GM12873 (cell line): Measurements from ENCODE around the gene MRPL51.

ENCODE experiments used
- TF ChIP-seq, protein P1 (sequence below): IDR thresholded peaks from 2 replicates; pipeline ENCODE4 v1.5.1; 2012; ENCODE audit warnings: low read depth, mild to moderate bottlenecking, moderate library complexity, low read length, control low read depth; ENCODE audit not compliant: insufficient read depth; ENCODE audit errors: missing control alignments

Gene MRPL51

DNA sequence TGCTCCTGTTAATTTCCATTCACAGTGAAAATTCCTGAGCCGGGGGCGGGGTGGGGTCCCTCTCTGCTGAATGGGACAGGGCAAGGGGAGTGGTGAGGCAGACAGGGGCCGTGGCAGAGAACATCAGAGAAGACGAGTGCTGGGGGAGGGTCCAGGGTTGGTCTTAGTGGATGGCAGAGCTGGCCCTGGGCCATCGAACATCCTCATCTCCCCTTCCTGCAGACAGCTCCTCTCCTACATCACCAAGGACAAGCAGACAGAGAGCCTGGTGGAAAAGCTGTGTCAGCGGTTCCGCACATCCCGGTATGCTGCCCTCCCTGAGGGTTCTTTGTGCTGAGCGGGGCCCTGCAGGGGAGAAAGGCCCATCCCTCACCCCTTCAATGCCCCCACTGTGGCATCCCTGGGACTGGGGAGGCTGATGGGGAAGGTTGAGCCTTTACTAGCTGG is 36.3 kb upstream of the MRPL51 start:
- TF ChIP-seq, protein P1, sequence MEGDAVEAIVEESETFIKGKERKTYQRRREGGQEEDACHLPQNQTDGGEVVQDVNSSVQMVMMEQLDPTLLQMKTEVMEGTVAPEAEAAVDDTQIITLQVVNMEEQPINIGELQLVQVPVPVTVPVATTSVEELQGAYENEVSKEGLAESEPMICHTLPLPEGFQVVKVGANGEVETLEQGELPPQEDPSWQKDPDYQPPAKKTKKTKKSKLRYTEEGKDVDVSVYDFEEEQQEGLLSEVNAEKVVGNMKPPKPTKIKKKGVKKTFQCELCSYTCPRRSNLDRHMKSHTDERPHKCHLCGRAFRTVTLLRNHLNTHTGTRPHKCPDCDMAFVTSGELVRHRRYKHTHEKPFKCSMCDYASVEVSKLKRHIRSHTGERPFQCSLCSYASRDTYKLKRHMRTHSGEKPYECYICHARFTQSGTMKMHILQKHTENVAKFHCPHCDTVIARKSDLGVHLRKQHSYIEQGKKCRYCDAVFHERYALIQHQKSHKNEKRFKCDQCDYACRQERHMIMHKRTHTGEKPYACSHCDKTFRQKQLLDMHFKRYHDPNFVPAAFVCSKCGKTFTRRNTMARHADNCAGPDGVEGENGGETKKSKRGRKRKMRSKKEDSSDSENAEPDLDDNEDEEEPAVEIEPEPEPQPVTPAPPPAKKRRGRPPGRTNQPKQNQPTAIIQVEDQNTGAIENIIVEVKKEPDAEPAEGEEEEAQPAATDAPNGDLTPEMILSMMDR, result no peak

DNA sequence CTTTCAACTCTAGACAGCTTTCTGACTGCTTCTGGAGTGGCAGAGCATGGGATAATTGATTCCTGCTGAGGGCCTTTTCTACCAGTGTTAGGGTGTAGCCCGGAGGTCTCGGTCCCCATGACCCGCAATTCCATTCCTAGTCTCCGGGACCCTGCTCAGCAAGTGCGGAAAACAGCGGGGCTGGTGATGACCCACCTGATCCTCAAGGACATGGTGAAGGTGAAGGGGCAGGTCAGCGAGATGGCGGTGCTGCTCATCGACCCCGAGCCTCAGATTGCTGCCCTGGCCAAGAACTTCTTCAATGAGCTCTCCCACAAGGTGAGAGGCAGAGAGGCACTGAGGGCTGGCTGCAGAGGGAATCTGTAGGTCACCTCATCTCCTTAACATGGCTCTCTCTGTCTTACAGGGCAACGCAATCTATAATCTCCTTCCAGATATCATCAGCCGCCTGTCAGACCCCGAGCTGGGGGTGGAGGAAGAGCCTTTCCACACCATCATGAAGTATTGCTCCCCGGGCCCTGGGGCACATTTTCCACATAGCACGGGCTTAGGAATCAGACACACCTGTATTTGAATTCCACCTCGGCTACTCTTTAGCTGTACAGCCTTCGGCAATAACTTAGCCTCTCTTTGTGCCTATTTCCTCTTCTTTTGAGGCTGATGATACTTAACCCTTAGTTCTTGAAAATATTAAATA is 35.6 kb upstream of the MRPL51 start:
- TF ChIP-seq, protein P1, result no peak

DNA sequence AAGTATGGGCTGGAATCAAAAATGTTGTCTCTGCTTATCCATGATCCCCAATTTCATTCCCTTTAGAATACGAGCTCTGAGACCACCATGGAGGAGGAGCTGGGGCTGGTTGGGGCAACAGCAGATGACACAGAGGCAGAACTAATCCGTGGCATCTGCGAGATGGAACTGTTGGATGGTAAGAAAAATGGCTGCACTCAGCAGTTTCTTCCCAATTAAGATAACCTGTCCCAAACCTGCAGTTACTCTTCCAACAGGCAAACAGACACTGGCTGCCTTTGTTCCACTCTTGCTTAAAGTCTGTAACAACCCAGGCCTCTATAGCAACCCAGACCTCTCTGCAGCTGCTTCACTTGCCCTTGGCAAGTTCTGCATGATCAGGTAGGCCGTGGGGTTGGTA is 34.6 kb upstream of the MRPL51 start:
- TF ChIP-seq, protein P1, result no peak

DNA sequence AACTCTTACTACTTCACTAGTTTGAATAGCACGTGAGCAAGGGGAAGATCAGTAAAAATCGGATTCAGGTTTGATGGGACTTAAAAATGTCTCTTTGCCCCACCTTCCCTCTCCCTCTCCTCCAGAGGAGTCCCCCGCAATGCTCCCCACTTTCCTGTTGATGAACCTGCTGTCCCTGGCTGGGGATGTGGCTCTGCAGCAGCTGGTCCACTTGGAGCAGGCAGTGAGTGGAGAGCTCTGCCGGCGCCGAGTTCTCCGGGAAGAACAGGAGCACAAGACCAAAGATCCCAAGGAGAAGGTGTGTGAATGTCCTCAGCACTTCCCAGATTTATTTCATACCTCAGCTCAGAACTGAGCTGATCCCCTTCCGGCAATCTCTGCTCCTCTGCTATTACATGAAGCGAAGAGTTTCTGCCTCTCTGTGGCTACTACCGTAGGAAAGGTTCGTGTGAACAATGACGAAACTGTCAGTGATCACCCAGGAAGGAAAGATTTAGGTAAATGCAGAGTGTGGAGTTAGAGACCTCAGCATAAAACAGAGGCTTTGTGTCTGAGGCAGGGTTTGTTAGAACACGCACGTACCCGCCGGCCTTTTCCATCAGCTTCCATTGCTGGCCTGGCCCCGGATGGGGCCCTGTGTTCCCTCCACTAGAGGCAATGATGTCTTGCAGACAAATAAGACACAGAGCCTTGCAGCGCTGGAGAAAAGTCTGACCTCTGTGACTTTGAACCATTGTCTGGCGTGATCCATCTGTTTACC is 33.9 kb upstream of the MRPL51 start:
- TF ChIP-seq, protein P1, result no peak

DNA sequence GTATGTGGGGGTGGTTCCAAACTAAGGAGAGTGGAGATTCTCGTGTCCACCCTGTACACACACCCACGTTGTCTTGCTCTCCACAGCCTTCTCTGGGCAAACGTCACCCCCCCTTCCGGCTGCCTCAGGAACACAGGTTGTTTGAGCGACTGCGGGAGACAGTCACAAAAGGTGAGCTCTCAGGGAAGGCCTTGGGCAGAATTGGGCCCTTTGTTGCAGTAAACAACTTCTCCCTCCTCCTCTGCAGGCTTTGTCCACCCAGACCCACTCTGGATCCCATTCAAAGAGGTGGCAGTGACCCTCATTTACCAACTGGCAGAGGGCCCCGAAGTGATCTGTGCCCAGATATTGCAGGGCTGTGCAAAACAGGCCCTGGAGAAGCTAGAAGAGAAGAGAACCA is 33.1 kb upstream of the MRPL51 start:
- TF ChIP-seq, protein P1, result no peak

DNA sequence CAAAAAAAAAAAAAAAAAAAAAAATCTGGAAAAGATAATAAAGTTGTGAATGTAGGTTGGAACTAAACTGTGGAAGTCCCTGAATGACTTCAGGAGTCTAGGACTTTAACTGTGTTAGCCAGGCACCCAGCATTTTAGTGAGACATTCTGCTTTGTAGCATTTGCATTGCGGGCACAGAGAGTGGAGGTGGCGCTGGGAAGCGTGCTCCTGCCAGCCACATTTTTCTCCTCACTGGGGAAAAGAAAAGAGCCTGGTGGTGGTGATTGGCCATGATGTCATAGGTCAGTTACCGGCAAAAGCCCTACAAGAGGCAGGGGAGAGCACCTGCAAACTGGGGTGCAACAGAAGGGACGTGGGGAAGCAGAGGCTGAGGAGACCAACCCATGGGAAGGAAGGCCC is 31.6 kb upstream of the MRPL51 start:
- TF ChIP-seq, protein P1, result no peak

DNA sequence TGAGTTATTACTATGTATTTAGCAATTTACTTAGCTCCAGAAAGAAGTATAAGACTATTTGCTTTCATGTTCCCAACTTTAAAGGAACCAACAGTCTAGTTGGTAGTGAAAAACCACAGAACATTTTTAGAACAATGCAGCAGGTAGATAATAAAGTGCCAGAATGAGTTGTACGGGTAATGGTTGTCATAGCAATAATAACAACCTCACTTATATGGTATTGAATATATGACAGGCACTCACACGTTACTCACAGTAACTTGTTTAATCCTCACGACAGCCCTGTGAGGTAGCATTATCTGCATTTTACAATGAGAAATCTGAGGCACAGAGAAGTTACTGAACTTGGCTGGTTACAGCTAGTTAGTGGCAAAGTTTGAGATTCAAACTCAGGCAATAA is 30.6 kb upstream of the MRPL51 start:
- TF ChIP-seq, protein P1, result no peak
